Right atrium auricular region (tissue), 2 donors: ENCODE data around the gene GABRB2. TPM values are rescaled to one million over a fixed set of nuclear protein-coding genes. Genes with fewer than 3 reads are reported as not detected.

Source experiments
- DNase-seq: peaks from one replicate; pipeline ENCODE4 v3.0.0-alpha.2; 2019; ENCODE audit warnings: low spot score
- H3K27ac ChIP-seq, 2 donors: fragments of 200-600 bp; sonication (generic); 1 replicate in 1 of 2; 2 replicates in 1 of 2; pipeline ENCODE4 v1.5.1; 2016 to 2019
- H3K27me3 ChIP-seq, 2 donors: fragments of 200-600 bp; sonication (generic); one replicate each; pipeline versions ENCODE4 v1.5.1 to v1.6.0; 2017 to 2019
- H3K36me3 ChIP-seq: fragments of 200-600 bp; sonication (generic); one replicate; pipeline ENCODE4 v1.5.1; 2016
- H3K4me1 ChIP-seq, 2 donors: fragments of 200-600 bp; sonication (generic); one replicate each; pipeline versions ENCODE4 v1.5.1 to v1.6.0; 2017 to 2019
- H3K4me3 ChIP-seq, 2 donors: fragments of 200-600 bp; sonication (generic); 1 replicate in 1 of 2; 2 replicates in 1 of 2; pipeline ENCODE4 v1.5.1; 2017 to 2019; ENCODE audit warnings: mild to moderate bottlenecking in 1 of 2, moderate library complexity in 1 of 2
- H3K9me3 ChIP-seq, 2 donors: fragments of 200-600 bp; sonication (generic); one replicate each; pipeline ENCODE4 v1.5.1; 2019
- CTCF ChIP-seq, 2 donors: fragments of 200-600 bp; sonication (generic); IDR thresholded peaks; one replicate each; pipeline ENCODE4 v1.5.1; 2019; ENCODE audit warnings: antibody characterized with exemption in 2 of 2
- total RNA-seq, 2 donors: library from RNA; depleted of rRNA; stranded (reverse); fragments of >200 nt; gene quantifications; one replicate each; pipeline ENCODE4 v1.1.0, GENCODE V29; 2016

GABRB2 gene
- total RNA-seq, 2 donors from 2014 or later = 0.37 to 2.0 TPM

- no peak for TF ChIP-seq CTCF (IDR thresholded peaks at IDR 0.05)
- no peak overlapping the region for H3K27ac ChIP-seq
- H3K9me3 ChIP-seq = no peaks in the 10 kb centered on the region
- no peak for DNase-seq
- H3K36me3 ChIP-seq = no peaks in the 10 kb centered on the region
- no peaks in the 10 kb centered on the region for H3K27me3 ChIP-seq
- H3K4me1 ChIP-seq = no peaks in the 10 kb centered on the region
- no peak overlapping the region for H3K4me3 ChIP-seq
Observed at GRCh38 chr5:161340012-161340411, 206.5 kb downstream of the GABRB2 start.

- Histone ChIP-seq H3K27ac (no peak overlapping the region), H3K4me1 (no peaks in the 10 kb centered on the region), H3K36me3 (no peaks in the 10 kb centered on the region), H3K4me3 (no peak overlapping the region), H3K9me3 (no peaks in the 10 kb centered on the region), H3K27me3 (no peaks in the 10 kb centered on the region)
- no peak for DNase-seq
- no peak for TF ChIP-seq CTCF (IDR thresholded peaks at IDR 0.05)
Observed at GRCh38 chr5:161333194-161333880, 213.2 kb downstream of the GABRB2 start.

- Histone ChIP-seq H3K9me3 (no peaks in the 10 kb centered on the region), H3K27ac (no peak overlapping the region), H3K36me3 (no peaks in the 10 kb centered on the region), H3K27me3 (no peaks in the 10 kb centered on the region), H3K4me1 (no peaks in the 10 kb centered on the region), H3K4me3 (no peak overlapping the region)
- no peak for DNase-seq
- TF ChIP-seq CTCF (IDR thresholded peaks at IDR 0.05) = no peak
Observed at GRCh38 chr5:161332343-161332742, 214.2 kb downstream of the GABRB2 start.

GRCh38 chr5:161314033-161314432 is 232.5 kb downstream of the GABRB2 start:
- no peaks in the 10 kb centered on the region for H3K36me3 ChIP-seq
- no peaks in the 10 kb centered on the region for H3K27me3 ChIP-seq
- no peak for TF ChIP-seq CTCF (IDR thresholded peaks at IDR 0.05)
- H3K9me3 ChIP-seq = no peaks in the 10 kb centered on the region
- DNase-seq = no peak
- H3K27ac ChIP-seq = no peak overlapping the region
- H3K4me3 ChIP-seq = no peak overlapping the region
- peaks cover 0 to 8% of the 10 kb centered on the region in 2 donors for H3K4me1 ChIP-seq

GRCh38 chr5:161312882-161313281 is 233.6 kb downstream of the GABRB2 start:
- Histone ChIP-seq H3K27me3 (no peaks in the 10 kb centered on the region), H3K27ac (no peak overlapping the region), H3K9me3 (no peaks in the 10 kb centered on the region), H3K4me3 (no peak overlapping the region), H3K36me3 (no peaks in the 10 kb centered on the region), H3K4me1 (peaks cover 0 to 8% of the 10 kb centered on the region in 2 donors)
- TF ChIP-seq CTCF (IDR thresholded peaks at IDR 0.05) = no peak
- no peak for DNase-seq

GRCh38 chr5:161311965-161312364 is 234.6 kb downstream of the GABRB2 start:
- H3K36me3 ChIP-seq = no peaks in the 10 kb centered on the region
- no peaks in the 10 kb centered on the region for H3K9me3 ChIP-seq
- DNase-seq = no peak
- H3K27me3 ChIP-seq = no peaks in the 10 kb centered on the region
- peaks cover 0 to 10% of the 10 kb centered on the region in 2 donors for H3K4me1 ChIP-seq
- H3K4me3 ChIP-seq = no peak overlapping the region
- TF ChIP-seq CTCF (IDR thresholded peaks at IDR 0.05) = no peak
- H3K27ac ChIP-seq = no peak overlapping the region
